DMS153 treated with DMSO at 0.1 percent for 48 hours (cell line): ENCODE measurements around the gene PDE4D.

Experiments
- DNase-seq: peaks from one replicate; lab custom pipeline; 2025; ENCODE audit not compliant: unreplicated experiment; lab: John Stamatoyannopoulos, UW

Gene PDE4D

GRCh38 chr5:59100875-59101274, 792.7 kb downstream of the PDE4D start:
- DNase-seq, result no peak

GRCh38 chr5:59099995-59100345, 793.6 kb downstream of the PDE4D start:
- DNase-seq, result no peak

- no peak for DNase-seq
These were observed 794.1 kb downstream of the PDE4D start for GRCh38 chr5:59099270-59099994.

- no peak for DNase-seq
These were observed 794.8 kb downstream of the PDE4D start for GRCh38 chr5:59098743-59099142.

- DNase-seq, result no peak
These were observed 795.8 kb downstream of the PDE4D start for GRCh38 chr5:59097712-59098111.

GRCh38 chr5:59097116-59097515, 796.4 kb downstream of the PDE4D start:
- DNase-seq, result no peak

GRCh38 chr5:59095480-59095879, 798.0 kb downstream of the PDE4D start:
- DNase-seq, result no peak

- DNase-seq, result no peak
These were observed 798.7 kb downstream of the PDE4D start for GRCh38 chr5:59094864-59095263.

- no peak for DNase-seq
These were observed 800.2 kb downstream of the PDE4D start for GRCh38 chr5:59093329-59093728.

- no peak for DNase-seq
These were observed 800.8 kb downstream of the PDE4D start for GRCh38 chr5:59092758-59093157.

- no peak for DNase-seq
These were observed 801.6 kb downstream of the PDE4D start for GRCh38 chr5:59091965-59092364.

- no peak for DNase-seq
These were observed 803.2 kb downstream of the PDE4D start for GRCh38 chr5:59090323-59090722.

GRCh38 chr5:59089767-59090166, 803.8 kb downstream of the PDE4D start:
- DNase-seq, result no peak

- DNase-seq, result no peak
These were observed 805.0 kb downstream of the PDE4D start for GRCh38 chr5:59088546-59088945.

- no peak for DNase-seq
These were observed 807.5 kb downstream of the PDE4D start for GRCh38 chr5:59086024-59086423.

- DNase-seq, result no peak
These were observed 811.8 kb downstream of the PDE4D start for GRCh38 chr5:59081693-59082092.

- no peak for DNase-seq
These were observed 813.6 kb downstream of the PDE4D start for GRCh38 chr5:59079622-59080620.

GRCh38 chr5:59071755-59072549, 821.6 kb downstream of the PDE4D start:
- DNase-seq, result no peak

- no peak for DNase-seq
These were observed 824.0 kb downstream of the PDE4D start for GRCh38 chr5:59069438-59070079.

- DNase-seq, result no peak
These were observed 825.4 kb downstream of the PDE4D start for GRCh38 chr5:59067956-59068656.
